Neural progenitor cell (in vitro differentiated cells): ENCODE data around the gene ATP8B4. TPM values are rescaled to one million over a fixed set of nuclear protein-coding genes. Genes with fewer than 3 reads are reported as not detected.

Experiments used
- DNase-seq: peaks from one replicate; pipeline ENCODE4 v3.0.0-alpha.2; 2016; ENCODE audit warnings: low spot score
- H2AFZ ChIP-seq: fragments of 200-600 bp; sonication (generic); replicated peaks from 2 replicates; pipeline ENCODE4 v1.6.1; 2016; ENCODE audit warnings: antibody characterized with exemption
- H3F3A ChIP-seq: fragments of 200-600 bp; sonication (generic); 2 replicates; pipeline ENCODE4 v1.6.1; 2016; ENCODE audit warnings: antibody characterized with exemption, low read depth
- H3K27ac ChIP-seq: fragments of 200-600 bp; sonication (generic); 2 replicates; pipeline ENCODE4 v1.5.1; 2016; ENCODE audit warnings: mild to moderate bottlenecking
- H3K27me3 ChIP-seq: fragments of 200-600 bp; sonication (generic); 2 replicates; pipeline ENCODE4 v1.6.1; 2016; ENCODE audit warnings: mild to moderate bottlenecking, moderate library complexity
- H3K36me3 ChIP-seq: fragments of 200-600 bp; sonication (generic); 2 replicates; pipeline ENCODE4 v1.5.1; 2016
- H3K4me1 ChIP-seq: fragments of 200-600 bp; sonication (generic); 2 replicates; pipeline ENCODE4 v1.6.1; 2016; ENCODE audit warnings: mixed run types
- H3K4me2 ChIP-seq: fragments of 200-600 bp; sonication (generic); 2 replicates; pipeline ENCODE4 v1.6.1; 2016
- H3K4me3 ChIP-seq: fragments of 200-600 bp; sonication (generic); 2 replicates; pipeline ENCODE4 v1.5.1; 2016
- H3K79me2 ChIP-seq: fragments of 200-600 bp; sonication (generic); 2 replicates; pipeline ENCODE4 v1.6.1; 2016; ENCODE audit warnings: low read depth
- H3K9ac ChIP-seq: fragments of 200-600 bp; sonication (generic); 2 replicates; pipeline ENCODE4 v1.6.1; 2016
- H3K9me3 ChIP-seq: fragments of 200-600 bp; sonication (generic); 2 replicates; pipeline ENCODE4 v1.5.1; 2016; ENCODE audit warnings: low read depth
- H4K20me1 ChIP-seq: fragments of 200-600 bp; sonication (generic); 2 replicates; pipeline ENCODE4 v1.6.1; 2016; ENCODE audit warnings: low read depth
- H3K27ac Mint-ChIP-seq: 3 replicates; pipeline ENCODE4 v1.8.0; 2021; ENCODE audit warnings: mixed read lengths
- H3K27me3 Mint-ChIP-seq: 2 replicates; pipeline ENCODE4 v1.8.0; 2022; ENCODE audit warnings: low read depth, mild to moderate bottlenecking, inconsistent platforms, moderate library complexity, mixed read lengths; ENCODE audit not compliant: insufficient read depth
- H3K36me3 Mint-ChIP-seq: 3 replicates; pipeline ENCODE4 v1.8.0; 2021; ENCODE audit warnings: mixed read lengths
- H3K4me1 Mint-ChIP-seq: 3 replicates; pipeline ENCODE4 v1.8.0; 2021; ENCODE audit warnings: mixed read lengths
- H3K4me3 Mint-ChIP-seq: 3 replicates; pipeline ENCODE4 v1.8.0; 2021; ENCODE audit warnings: mild to moderate bottlenecking, moderate library complexity, mixed read lengths
- H3K9me3 Mint-ChIP-seq: 3 replicates; pipeline ENCODE4 v1.8.0; 2020; ENCODE audit warnings: mixed read lengths
- CTCF ChIP-seq: fragments of 200-600 bp; sonication (generic); IDR thresholded peaks from 2 replicates; pipeline ENCODE4 v1.5.1; 2017; ENCODE audit warnings: antibody characterized with exemption, mild to moderate bottlenecking
- EZH2 ChIP-seq: fragments of 200-600 bp; sonication (generic); IDR thresholded peaks from 2 replicates; pipeline ENCODE4 v1.6.1; 2017; ENCODE audit warnings: antibody characterized with exemption, mild to moderate bottlenecking, moderate library complexity
- EZH2phosphoT487 ChIP-seq: fragments of 200-600 bp; sonication (generic); IDR thresholded peaks from 2 replicates; pipeline ENCODE4 v1.6.1; 2017; ENCODE audit warnings: antibody characterized with exemption
- total RNA-seq: library from RNA; depleted of rRNA; stranded (reverse); fragments of >200 nt; gene quantifications from 2 replicates; pipeline ENCODE4 v1.2.3, GENCODE V29; 2015; ENCODE audit warnings: low replicate concordance

ATP8B4 gene
- total RNA-seq, 1 donor from 2014 or later = 2.7 TPM

GRCh38 chr15:49915822-49916221 lies 203.2 kb downstream of the ATP8B4 start:
- H3K4me1 ChIP-seq = no peaks in the 10 kb centered on the region
- H3K36me3 Mint-ChIP-seq = no peaks in the 10 kb centered on the region
- no peaks in the 10 kb centered on the region for H3K27me3 Mint-ChIP-seq
- DNase-seq = no peak
- no peaks in the 10 kb centered on the region for H3K9me3 ChIP-seq
- no peaks in the 10 kb centered on the region for H3K79me2 ChIP-seq
- H3K4me1 Mint-ChIP-seq = no peaks in the 10 kb centered on the region
- H3K27me3 ChIP-seq = no peaks in the 10 kb centered on the region
- H2AFZ ChIP-seq = no peak overlapping the region
- no peak overlapping the region for H3K9ac ChIP-seq
- no peak overlapping the region for H3K4me3 Mint-ChIP-seq
- no peak overlapping the region for H3K27ac ChIP-seq
- H3K9me3 Mint-ChIP-seq = no peaks in the 10 kb centered on the region
- no peak for TF ChIP-seq EZH2
- no peak for TF ChIP-seq CTCF
- TF ChIP-seq EZH2phosphoT487 = no peak
- H3F3A ChIP-seq = no peaks in the 10 kb centered on the region
- no peak overlapping the region for H3K4me3 ChIP-seq
- H4K20me1 ChIP-seq = no peaks in the 10 kb centered on the region
- H3K36me3 ChIP-seq = no peaks in the 10 kb centered on the region
- H3K27ac Mint-ChIP-seq = no peak overlapping the region
- H3K4me2 ChIP-seq = no peak overlapping the region

GRCh38 chr15:49908933-49909295 lies 210.1 kb downstream of the ATP8B4 start:
- Histone ChIP-seq H3K4me1 (no peaks in the 10 kb centered on the region), H2AFZ (no peak overlapping the region), H3K79me2 (no peaks in the 10 kb centered on the region), H3K9me3 (no peaks in the 10 kb centered on the region), H4K20me1 (no peaks in the 10 kb centered on the region), H3K27me3 (no peaks in the 10 kb centered on the region), H3K27ac (no peak overlapping the region), H3F3A (no peaks in the 10 kb centered on the region), H3K36me3 (no peaks in the 10 kb centered on the region), H3K4me2 (no peak overlapping the region), H3K4me3 (no peak overlapping the region), H3K9ac (no peak overlapping the region)
- Mint-ChIP-seq H3K4me1 (no peaks in the 10 kb centered on the region), H3K4me3 (no peak overlapping the region), H3K36me3 (no peaks in the 10 kb centered on the region), H3K9me3 (peaks cover 5% of the 10 kb centered on the region), H3K27ac (no peak overlapping the region), H3K27me3 (no peaks in the 10 kb centered on the region)
- no peak for DNase-seq
- no peak for TF ChIP-seq EZH2
- TF ChIP-seq EZH2phosphoT487 = no peak
- no peak for TF ChIP-seq CTCF

- Mint-ChIP-seq H3K4me1 (no peaks in the 10 kb centered on the region), H3K4me3 (no peak overlapping the region)
- no peak overlapping the region for H3K4me3 ChIP-seq
Measured at GRCh38 chr15:49908236-49908932, 210.6 kb downstream of the ATP8B4 start.

More at GRCh38 chr15:49908236-49908932, 210.6 kb downstream of the ATP8B4 start:
- Mint-ChIP-seq H3K27ac (no peak overlapping the region), H3K36me3 (no peaks in the 10 kb centered on the region), H3K27me3 (no peaks in the 10 kb centered on the region), H3K9me3 (peaks cover 5% of the 10 kb centered on the region)
- no peaks in the 10 kb centered on the region for H4K20me1 ChIP-seq
- H3K9ac ChIP-seq = no peak overlapping the region
- H3K27ac ChIP-seq = no peak overlapping the region
- H3K36me3 ChIP-seq = no peaks in the 10 kb centered on the region
- H3K4me1 ChIP-seq = no peaks in the 10 kb centered on the region
- H3K79me2 ChIP-seq = no peaks in the 10 kb centered on the region
- no peaks in the 10 kb centered on the region for H3K9me3 ChIP-seq
- no peaks in the 10 kb centered on the region for H3F3A ChIP-seq
- H2AFZ ChIP-seq = no peak overlapping the region
- no peaks in the 10 kb centered on the region for H3K27me3 ChIP-seq
- DNase-seq = no peak
- TF ChIP-seq EZH2phosphoT487 = no peak
- no peak for TF ChIP-seq CTCF
- no peak for TF ChIP-seq EZH2
- H3K4me2 ChIP-seq = no peak overlapping the region
